ENCODE results near the gene AKNA.

Gene AKNA

DNA sequence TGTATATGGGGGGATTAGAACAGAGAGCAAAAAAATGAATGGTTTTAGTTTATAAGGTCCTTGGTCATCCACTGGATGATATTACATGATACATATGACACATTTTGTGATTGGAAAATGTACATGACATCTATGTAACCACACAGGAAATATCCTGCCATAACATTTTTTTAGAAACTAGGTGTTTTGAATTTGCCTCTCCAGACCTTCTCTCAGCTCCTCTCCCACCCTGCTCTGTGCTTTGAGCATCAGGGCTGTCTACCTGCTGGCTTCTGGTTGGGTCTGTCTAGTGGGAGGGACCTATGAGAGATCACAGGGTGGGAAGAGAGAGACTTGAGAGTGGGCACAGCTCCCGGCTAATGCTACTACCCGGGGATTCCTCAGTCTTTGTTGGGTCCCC is 24.4 kb downstream of the AKNA start:
- Histone ChIP-seq H3K36me3 (ENCODE audit: control insufficient read depth in 2 of 2, insufficient read depth in 2 of 2, low read length in 2 of 2) (peaks cover 76 to 80% of the 10 kb centered on the region in 2 donors), H3K27me3 (ENCODE audit: control insufficient read depth in 2 of 2, insufficient read depth in 2 of 2, low read length in 2 of 2) (no peaks in the 10 kb centered on the region), H3K9ac (ENCODE audit: low read depth in 1 of 2, low read length in 2 of 2) (no peak overlapping the region), H3K4me1 (ENCODE audit: control insufficient read depth in 2 of 2, insufficient read depth in 2 of 2, low read length in 2 of 2) (peaks cover 17 to 19% of the 10 kb centered on the region in 2 donors), H3K4me3 (ENCODE audit: low read length in 2 of 2) (no peak overlapping the region), H3K9me3 (ENCODE audit: control insufficient read depth in 2 of 2, low read length in 2 of 2) (no peaks in the 10 kb centered on the region), H3K27ac (ENCODE audit: low read depth in 2 of 2, low read length in 2 of 2) (peak overlapping the region in 1 of 2 donors; percentile 1)

GRCh38 chr9:114362394-114362793 is 25.4 kb downstream of the AKNA start:
- H3K4me3 ChIP-seq (ENCODE audit: low read length in 2 of 2), result no peak overlapping the region
- peaks cover 76 to 80% of the 10 kb centered on the region in 2 donors for H3K36me3 ChIP-seq (ENCODE audit: control insufficient read depth in 2 of 2, insufficient read depth in 2 of 2, low read length in 2 of 2)
- no peak overlapping the region for H3K27ac ChIP-seq (ENCODE audit: low read depth in 2 of 2, low read length in 2 of 2)
- H3K9ac ChIP-seq (ENCODE audit: low read depth in 1 of 2, low read length in 2 of 2), result no peak overlapping the region
- no peaks in the 10 kb centered on the region for H3K27me3 ChIP-seq (ENCODE audit: control insufficient read depth in 2 of 2, insufficient read depth in 2 of 2, low read length in 2 of 2)
- H3K9me3 ChIP-seq (ENCODE audit: control insufficient read depth in 2 of 2, low read length in 2 of 2), result no peaks in the 10 kb centered on the region
- peaks cover 7 to 15% of the 10 kb centered on the region in 2 donors for H3K4me1 ChIP-seq (ENCODE audit: control insufficient read depth in 2 of 2, insufficient read depth in 2 of 2, low read length in 2 of 2)

DNA sequence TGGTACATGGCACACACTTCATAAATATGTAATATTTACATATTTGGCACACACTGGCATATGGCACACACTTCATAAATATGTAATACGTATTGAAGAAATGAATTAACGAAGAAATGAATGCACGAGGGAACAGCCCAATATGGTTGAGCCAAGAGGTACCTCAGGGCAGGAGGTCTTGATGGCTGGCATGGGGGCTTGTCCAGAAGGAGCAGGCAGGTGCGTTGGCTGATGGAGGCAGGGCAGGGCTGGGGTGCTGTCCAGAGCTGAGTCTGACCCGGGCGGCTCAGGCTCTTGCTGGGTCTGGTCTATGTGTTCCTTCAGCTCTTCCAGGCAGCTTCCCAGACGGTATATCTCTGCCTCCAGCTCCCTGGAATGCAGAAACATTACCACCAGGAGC is 26.2 kb downstream of the AKNA start:
- no peak overlapping the region for H3K27ac ChIP-seq (ENCODE audit: low read depth in 2 of 2, low read length in 2 of 2)
- no peak overlapping the region for H3K9ac ChIP-seq (ENCODE audit: low read depth in 1 of 2, low read length in 2 of 2)
- peaks cover 80 to 84% of the 10 kb centered on the region in 2 donors for H3K36me3 ChIP-seq (ENCODE audit: control insufficient read depth in 2 of 2, insufficient read depth in 2 of 2, low read length in 2 of 2)
- peaks cover 3 to 9% of the 10 kb centered on the region in 2 donors for H3K4me1 ChIP-seq (ENCODE audit: control insufficient read depth in 2 of 2, insufficient read depth in 2 of 2, low read length in 2 of 2)
- no peaks in the 10 kb centered on the region for H3K27me3 ChIP-seq (ENCODE audit: control insufficient read depth in 2 of 2, insufficient read depth in 2 of 2, low read length in 2 of 2)
- H3K4me3 ChIP-seq (ENCODE audit: low read length in 2 of 2), result no peak overlapping the region
- no peaks in the 10 kb centered on the region for H3K9me3 ChIP-seq (ENCODE audit: control insufficient read depth in 2 of 2, low read length in 2 of 2)

GRCh38 chr9:114359801-114360200 is 28.0 kb downstream of the AKNA start:
- no peak overlapping the region for H3K4me3 ChIP-seq (ENCODE audit: low read length in 2 of 2)
- H3K27me3 ChIP-seq (ENCODE audit: control insufficient read depth in 2 of 2, insufficient read depth in 2 of 2, low read length in 2 of 2), result no peaks in the 10 kb centered on the region
- H3K9me3 ChIP-seq (ENCODE audit: control insufficient read depth in 2 of 2, low read length in 2 of 2), result no peaks in the 10 kb centered on the region
- H3K36me3 ChIP-seq (ENCODE audit: control insufficient read depth in 2 of 2, insufficient read depth in 2 of 2, low read length in 2 of 2), result peaks cover 88 to 92% of the 10 kb centered on the region in 2 donors
- no peak overlapping the region for H3K27ac ChIP-seq (ENCODE audit: low read depth in 2 of 2, low read length in 2 of 2)
- H3K4me1 ChIP-seq (ENCODE audit: control insufficient read depth in 2 of 2, insufficient read depth in 2 of 2, low read length in 2 of 2), result no peaks in the 10 kb centered on the region
- no peak overlapping the region for H3K9ac ChIP-seq (ENCODE audit: low read depth in 1 of 2, low read length in 2 of 2)

DNA sequence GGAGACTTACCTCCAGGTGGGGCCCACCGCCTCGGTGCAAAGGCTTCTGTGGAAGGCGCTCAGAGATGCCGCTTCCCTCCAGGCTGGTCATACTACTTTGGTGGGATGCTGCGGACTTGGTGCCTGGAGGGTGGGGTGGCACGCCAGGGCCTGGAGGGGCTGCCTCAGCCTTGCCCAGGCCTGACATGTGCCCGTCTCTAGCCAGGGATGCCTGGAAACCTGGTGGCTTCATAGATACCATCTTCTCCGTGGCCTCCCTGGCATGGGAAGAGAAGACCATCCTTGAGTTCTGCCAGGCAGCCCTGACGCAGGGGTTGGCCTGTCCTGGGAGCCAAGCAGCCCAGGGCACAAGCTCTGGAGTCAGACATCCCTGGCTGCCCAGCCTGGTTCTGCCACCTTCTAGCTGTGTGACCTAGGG is 29.9 kb downstream of the AKNA start:
- Histone ChIP-seq H3K36me3 (ENCODE audit: control insufficient read depth in 2 of 2, insufficient read depth in 2 of 2, low read length in 2 of 2) (peaks cover 72 to 84% of the 10 kb centered on the region in 2 donors), H3K9ac (ENCODE audit: low read depth in 1 of 2, low read length in 2 of 2) (no peak overlapping the region)

GRCh38 chr9:114357360-114357759 is 30.4 kb downstream of the AKNA start:
- H3K36me3 ChIP-seq (ENCODE audit: control insufficient read depth in 2 of 2, insufficient read depth in 2 of 2, low read length in 2 of 2), result peaks cover 68 to 81% of the 10 kb centered on the region in 2 donors
- no peak overlapping the region for H3K9ac ChIP-seq (ENCODE audit: low read depth in 1 of 2, low read length in 2 of 2)

More for the DNA sequence above, 29.9 kb downstream of the AKNA start:
- no peaks in the 10 kb centered on the region for H3K9me3 ChIP-seq (ENCODE audit: control insufficient read depth in 2 of 2, low read length in 2 of 2)
- no peaks in the 10 kb centered on the region for H3K27me3 ChIP-seq (ENCODE audit: control insufficient read depth in 2 of 2, insufficient read depth in 2 of 2, low read length in 2 of 2)
- H3K27ac ChIP-seq (ENCODE audit: low read depth in 2 of 2, low read length in 2 of 2), result no peak overlapping the region
- H3K4me3 ChIP-seq (ENCODE audit: low read length in 2 of 2), result no peak overlapping the region
- no peaks in the 10 kb centered on the region for H3K4me1 ChIP-seq (ENCODE audit: control insufficient read depth in 2 of 2, insufficient read depth in 2 of 2, low read length in 2 of 2)

GRCh38 chr9:114356792-114357191 is 31.0 kb downstream of the AKNA start:
- H3K9me3 ChIP-seq (ENCODE audit: control insufficient read depth in 2 of 2, low read length in 2 of 2), result no peaks in the 10 kb centered on the region
- H3K36me3 ChIP-seq (ENCODE audit: control insufficient read depth in 2 of 2, insufficient read depth in 2 of 2, low read length in 2 of 2), result peaks cover 63 to 79% of the 10 kb centered on the region in 2 donors
- H3K9ac ChIP-seq (ENCODE audit: low read depth in 1 of 2, low read length in 2 of 2), result no peak overlapping the region
- no peak overlapping the region for H3K4me3 ChIP-seq (ENCODE audit: low read length in 2 of 2)
- no peaks in the 10 kb centered on the region for H3K4me1 ChIP-seq (ENCODE audit: control insufficient read depth in 2 of 2, insufficient read depth in 2 of 2, low read length in 2 of 2)
- no peaks in the 10 kb centered on the region for H3K27me3 ChIP-seq (ENCODE audit: control insufficient read depth in 2 of 2, insufficient read depth in 2 of 2, low read length in 2 of 2)
- no peak overlapping the region for H3K27ac ChIP-seq (ENCODE audit: low read depth in 2 of 2, low read length in 2 of 2)

More at GRCh38 chr9:114357360-114357759, 30.4 kb downstream of the AKNA start:
- H3K27me3 ChIP-seq (ENCODE audit: control insufficient read depth in 2 of 2, insufficient read depth in 2 of 2, low read length in 2 of 2), result no peaks in the 10 kb centered on the region
- no peaks in the 10 kb centered on the region for H3K9me3 ChIP-seq (ENCODE audit: control insufficient read depth in 2 of 2, low read length in 2 of 2)
- no peak overlapping the region for H3K4me3 ChIP-seq (ENCODE audit: low read length in 2 of 2)
- no peaks in the 10 kb centered on the region for H3K4me1 ChIP-seq (ENCODE audit: control insufficient read depth in 2 of 2, insufficient read depth in 2 of 2, low read length in 2 of 2)
- no peak overlapping the region for H3K27ac ChIP-seq (ENCODE audit: low read depth in 2 of 2, low read length in 2 of 2)

DNA sequence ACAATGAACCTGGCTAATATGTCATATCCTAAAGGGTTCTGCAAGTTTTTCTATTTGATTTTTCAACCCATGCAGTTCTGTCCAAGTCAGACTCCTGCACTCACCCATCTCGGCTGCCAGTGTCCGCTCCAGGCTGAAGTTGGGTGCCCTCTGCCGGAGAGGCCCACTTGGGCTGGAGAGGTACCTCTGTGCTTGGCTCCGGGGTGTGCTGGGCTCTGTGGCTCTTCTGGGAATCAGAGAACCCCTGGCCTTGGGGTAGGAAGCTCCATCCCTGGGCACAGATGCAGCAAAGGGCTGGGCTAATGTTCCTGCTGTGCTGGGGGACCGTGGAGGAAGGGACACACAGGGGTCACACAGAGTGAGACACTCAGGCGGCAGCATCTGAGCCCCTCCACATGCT is 32.0 kb downstream of the AKNA start:
- Histone ChIP-seq H3K36me3 (ENCODE audit: control insufficient read depth in 2 of 2, insufficient read depth in 2 of 2, low read length in 2 of 2) (peaks cover 59 to 76% of the 10 kb centered on the region in 2 donors), H3K27me3 (ENCODE audit: control insufficient read depth in 2 of 2, insufficient read depth in 2 of 2, low read length in 2 of 2) (no peaks in the 10 kb centered on the region), H3K4me1 (ENCODE audit: control insufficient read depth in 2 of 2, insufficient read depth in 2 of 2, low read length in 2 of 2) (no peaks in the 10 kb centered on the region), H3K9me3 (ENCODE audit: control insufficient read depth in 2 of 2, low read length in 2 of 2) (no peaks in the 10 kb centered on the region), H3K4me3 (ENCODE audit: low read length in 2 of 2) (no peak overlapping the region), H3K9ac (ENCODE audit: low read depth in 1 of 2, low read length in 2 of 2) (no peak overlapping the region), H3K27ac (ENCODE audit: low read depth in 2 of 2, low read length in 2 of 2) (no peak overlapping the region)

DNA sequence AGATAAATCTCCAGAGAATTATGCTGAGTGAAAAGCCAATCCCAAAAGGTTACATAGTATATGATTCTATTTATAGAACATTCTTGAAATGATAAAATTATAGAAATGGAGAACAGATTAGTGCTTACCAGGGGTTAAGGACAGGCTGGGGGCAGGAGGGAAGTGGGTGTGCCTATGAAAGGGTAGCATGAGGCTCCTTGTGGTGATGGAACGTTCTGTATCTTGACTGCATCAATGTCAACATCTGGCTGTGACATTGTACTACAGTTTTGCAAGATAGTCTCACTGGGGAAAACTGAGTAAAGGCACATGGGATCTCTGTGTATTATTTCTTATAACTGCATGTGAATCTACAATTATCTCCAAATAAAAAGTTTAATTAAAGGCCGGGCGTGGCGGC is 35.9 kb downstream of the AKNA start:
- Histone ChIP-seq H3K36me3 (ENCODE audit: control insufficient read depth in 2 of 2, insufficient read depth in 2 of 2, low read length in 2 of 2) (peaks cover 58 to 72% of the 10 kb centered on the region in 2 donors), H3K27me3 (ENCODE audit: control insufficient read depth in 2 of 2, insufficient read depth in 2 of 2, low read length in 2 of 2) (no peaks in the 10 kb centered on the region), H3K4me1 (ENCODE audit: control insufficient read depth in 2 of 2, insufficient read depth in 2 of 2, low read length in 2 of 2) (peaks cover 0 to 2% of the 10 kb centered on the region in 2 donors), H3K27ac (ENCODE audit: low read depth in 2 of 2, low read length in 2 of 2) (no peak overlapping the region), H3K9me3 (ENCODE audit: control insufficient read depth in 2 of 2, low read length in 2 of 2) (no peaks in the 10 kb centered on the region), H3K9ac (ENCODE audit: low read depth in 1 of 2, low read length in 2 of 2) (no peak overlapping the region), H3K4me3 (ENCODE audit: low read length in 2 of 2) (no peak overlapping the region)

DNA sequence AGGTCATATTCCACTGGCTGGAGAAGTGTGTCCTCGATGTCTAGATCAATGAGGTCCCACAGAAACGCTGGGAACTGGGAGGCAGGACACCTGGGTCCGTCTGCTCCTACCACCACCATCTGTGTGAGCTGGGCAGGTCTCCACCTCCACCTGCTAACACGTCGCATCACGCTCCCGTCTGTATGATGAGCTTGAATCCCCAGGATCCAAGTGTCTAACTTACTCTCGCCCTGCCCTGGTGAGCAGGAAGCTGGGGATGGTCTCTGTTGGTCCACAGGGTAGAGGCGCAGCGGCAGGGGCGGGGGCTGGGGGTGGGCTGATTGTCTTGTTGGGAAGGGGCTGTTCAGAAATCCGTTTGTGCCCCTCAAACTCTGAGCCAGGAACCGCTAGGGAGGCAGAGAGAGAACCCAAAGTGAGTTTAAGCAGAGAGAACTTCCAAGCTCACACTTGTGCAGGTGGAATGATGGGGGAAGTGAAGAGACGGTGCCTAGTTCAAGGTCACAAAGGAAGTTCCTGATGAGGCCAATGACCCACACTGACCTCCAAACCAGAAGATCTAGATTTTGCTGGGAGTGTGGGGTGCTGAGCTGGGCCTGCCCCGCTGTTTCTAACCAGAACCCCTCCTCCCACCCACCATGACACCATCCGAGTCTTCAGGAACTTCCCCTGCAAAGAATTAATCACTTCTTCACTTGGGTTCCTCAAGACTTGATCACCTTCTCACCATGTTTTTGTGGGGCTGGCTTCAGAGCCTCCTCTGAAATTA is 37.0 kb downstream of the AKNA start:
- no peak overlapping the region for H3K27ac ChIP-seq (ENCODE audit: low read depth in 2 of 2, low read length in 2 of 2)
- peaks cover 0 to 2% of the 10 kb centered on the region in 2 donors for H3K4me1 ChIP-seq (ENCODE audit: control insufficient read depth in 2 of 2, insufficient read depth in 2 of 2, low read length in 2 of 2)
- H3K9ac ChIP-seq (ENCODE audit: low read depth in 1 of 2, low read length in 2 of 2), result no peak overlapping the region
- H3K9me3 ChIP-seq (ENCODE audit: control insufficient read depth in 2 of 2, low read length in 2 of 2), result no peaks in the 10 kb centered on the region
- no peaks in the 10 kb centered on the region for H3K27me3 ChIP-seq (ENCODE audit: control insufficient read depth in 2 of 2, insufficient read depth in 2 of 2, low read length in 2 of 2)
- peaks cover 58 to 72% of the 10 kb centered on the region in 2 donors for H3K36me3 ChIP-seq (ENCODE audit: control insufficient read depth in 2 of 2, insufficient read depth in 2 of 2, low read length in 2 of 2)
- no peak overlapping the region for H3K4me3 ChIP-seq (ENCODE audit: low read length in 2 of 2)

Data from mucosa of rectum (tissue), 2 donors.